Activated gamma-delta T cell treated with Interleukin-2 at 50 U/mL for 16 hours (primary cell): Measurements from ENCODE around the gene NCKAP1.

Experiments
- DNase-seq: peaks from one replicate; pipeline ENCODE4 v3.0.0-alpha.2; 2020

NCKAP1 gene

DNA sequence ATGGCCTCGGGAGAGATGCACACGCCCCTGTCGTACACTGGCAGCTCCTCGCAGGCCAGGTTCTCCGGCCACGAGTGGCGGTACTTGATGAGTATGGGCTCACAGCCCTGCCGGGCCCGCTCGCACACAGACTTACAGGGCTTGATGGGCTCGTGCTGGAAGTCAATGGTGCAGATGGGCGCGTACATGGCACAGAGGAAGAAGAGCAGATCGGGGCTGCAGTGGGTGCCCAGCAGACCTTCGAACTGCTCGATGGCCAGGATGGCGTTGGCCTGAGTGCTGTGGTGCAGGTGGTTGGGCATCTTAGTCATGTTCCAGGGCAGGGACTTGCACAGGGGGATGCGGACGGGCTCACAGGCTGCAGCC lies 172.2 kb downstream of the NCKAP1 start:
- no peak for DNase-seq

DNA sequence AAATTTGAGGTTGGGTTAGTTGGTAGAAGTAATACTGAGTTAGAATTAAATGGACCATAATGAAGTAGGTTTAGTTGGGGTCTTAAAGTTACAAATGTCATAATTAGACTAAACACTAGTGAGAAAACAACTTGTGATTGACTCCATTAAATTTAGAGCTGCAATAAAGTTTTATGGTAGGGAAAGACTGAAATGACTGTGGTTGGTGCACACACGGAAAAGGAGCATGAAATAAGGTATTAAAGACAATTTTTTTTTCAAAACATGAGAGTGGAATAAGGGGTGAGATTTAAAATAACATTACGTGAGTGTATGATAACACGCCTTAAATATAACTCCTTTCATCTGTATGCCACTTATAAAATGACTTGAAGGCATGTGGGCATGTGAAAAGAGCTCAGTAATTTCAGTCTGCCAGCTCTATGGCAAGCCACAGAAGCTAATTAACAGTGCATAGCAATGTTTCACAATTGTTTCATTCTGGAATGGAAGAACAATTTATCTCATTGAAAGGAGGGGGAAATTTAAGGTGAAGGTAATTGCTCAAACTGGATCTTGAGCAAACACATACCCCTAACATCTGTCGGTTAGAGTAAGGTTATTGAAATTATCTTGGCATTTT lies 173.2 kb downstream of the NCKAP1 start:
- DNase-seq = no peak

DNA sequence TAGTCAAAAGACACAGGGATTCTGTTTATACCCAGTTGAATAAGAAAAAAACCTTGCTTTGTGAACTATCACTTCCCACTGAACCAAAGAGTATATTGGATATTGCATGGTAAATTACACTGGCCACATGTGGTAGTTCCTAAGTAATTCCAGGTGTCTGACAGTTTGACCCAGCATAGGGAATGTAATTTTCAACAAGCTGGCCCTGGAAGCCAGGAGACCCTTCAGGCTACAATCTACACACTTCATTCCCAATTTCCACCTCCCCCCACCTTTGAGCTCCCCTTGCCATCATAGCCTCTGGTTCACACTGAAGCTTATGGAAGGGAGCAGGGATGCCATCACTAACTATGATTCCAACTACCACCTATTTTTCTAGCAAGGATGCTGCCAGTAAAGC lies 174.6 kb downstream of the NCKAP1 start:
- DNase-seq = no peak

DNA sequence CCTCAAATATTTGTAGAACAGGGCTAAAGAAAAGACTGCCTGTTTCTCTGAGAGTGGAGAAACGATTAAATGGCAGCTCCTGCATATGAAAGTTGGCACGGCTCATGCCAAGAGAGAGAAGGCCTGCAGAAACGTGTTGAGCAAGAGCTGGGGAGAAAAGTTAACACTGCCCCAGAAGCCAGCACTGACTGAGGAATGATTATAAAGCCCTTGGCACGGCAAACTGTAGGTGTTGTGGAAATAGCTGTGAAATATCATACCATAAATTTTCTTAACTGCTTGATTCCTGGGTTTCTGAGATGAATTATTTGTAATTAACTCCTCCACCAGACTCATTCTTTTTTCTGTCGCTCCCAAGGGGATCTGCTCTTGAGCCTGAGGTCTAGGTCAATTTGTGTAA lies 176.2 kb downstream of the NCKAP1 start:
- no peak for DNase-seq

- no peak for DNase-seq
Observed at GRCh38 chr2:182860858-182861257, 177.4 kb downstream of the NCKAP1 start.
